Activated naive CD4-positive, alpha-beta T cell treated with Interleukin-2 at 50 U/mL for 16 hours (primary cell): ENCODE data around the gene PAK5.
"Not testable (repeated sequence)": the region's sequence is repeated elsewhere in the genome, so short reads cannot be mapped to it uniquely, and the experiment has no call there.

Experiments used
- DNase-seq: peaks from one replicate; pipeline ENCODE4 v3.0.0-alpha.2; 2020

Gene PAK5

GRCh38 chr20:9677100-9677623, 161.7 kb downstream of the PAK5 start:
- DNase-seq = no peak

- DNase-seq = no peak
Observed at GRCh38 chr20:9672981-9673380, 165.9 kb downstream of the PAK5 start.

GRCh38 chr20:9672027-9672426, 166.8 kb downstream of the PAK5 start:
- DNase-seq = no peak

GRCh38 chr20:9668381-9668780, 170.5 kb downstream of the PAK5 start:
- DNase-seq = no peak

GRCh38 chr20:9663423-9663822, 175.5 kb downstream of the PAK5 start:
- DNase-seq = no peak

GRCh38 chr20:9660236-9660868, 178.5 kb downstream of the PAK5 start:
- no peak for DNase-seq

- no peak for DNase-seq
Observed at GRCh38 chr20:9647741-9648140, 191.1 kb downstream of the PAK5 start.

- no peak for DNase-seq
Observed at GRCh38 chr20:9646375-9646774, 192.5 kb downstream of the PAK5 start.

- DNase-seq = no peak
Observed at GRCh38 chr20:9642882-9643281, 196.0 kb downstream of the PAK5 start.

GRCh38 chr20:9641499-9642000, 197.3 kb downstream of the PAK5 start:
- not testable (repeated sequence) for DNase-seq

- DNase-seq = no peak
Observed at GRCh38 chr20:9637889-9638288, 201.0 kb downstream of the PAK5 start.

GRCh38 chr20:9635750-9636149, 203.1 kb downstream of the PAK5 start:
- DNase-seq = no peak

GRCh38 chr20:9634327-9634726, 204.5 kb downstream of the PAK5 start:
- DNase-seq = no peak

- no peak for DNase-seq
Observed at GRCh38 chr20:9632991-9633390, 205.9 kb downstream of the PAK5 start.

GRCh38 chr20:9632265-9632664, 206.6 kb downstream of the PAK5 start:
- no peak for DNase-seq

- DNase-seq = no peak
Observed at GRCh38 chr20:9630554-9630953, 208.3 kb downstream of the PAK5 start.

GRCh38 chr20:9629831-9630230, 209.0 kb downstream of the PAK5 start:
- DNase-seq = no peak

- DNase-seq = no peak
Observed at GRCh38 chr20:9628589-9628988, 210.3 kb downstream of the PAK5 start.

GRCh38 chr20:9628141-9628540, 210.7 kb downstream of the PAK5 start:
- no peak for DNase-seq

- no peak for DNase-seq
Observed at GRCh38 chr20:9627219-9627618, 211.7 kb downstream of the PAK5 start.

- no peak for DNase-seq
Observed at GRCh38 chr20:9626357-9626756, 212.5 kb downstream of the PAK5 start.

- DNase-seq = no peak
Observed at GRCh38 chr20:9617940-9618339, 220.9 kb downstream of the PAK5 start.

GRCh38 chr20:9616833-9617461, 221.9 kb downstream of the PAK5 start:
- peak; percentile 47 for DNase-seq

GRCh38 chr20:9616455-9616805, 222.4 kb downstream of the PAK5 start:
- DNase-seq = no peak
